H1 (cell line): Measurements from ENCODE around the gene ACSL4. TPM values are rescaled to one million over a fixed set of nuclear protein-coding genes. Genes with fewer than 3 reads are reported as not detected.

Experiments used
- CTCF ChIA-PET: fragments of 300-600 bp; sonication (Branson Sonifier 250); formaldehyde crosslinking; loops from one replicate; lab custom pipeline; 2021; ENCODE audit not compliant: partially characterized antibody; lab: Charles Lee
- POLR2A ChIA-PET: fragments of 300-600 bp; sonication (Branson Sonifier 250); formaldehyde crosslinking; loops from one replicate; lab custom pipeline; 2021; ENCODE audit warnings: inconsistent platforms; ENCODE audit not compliant: partially characterized antibody; lab: Charles Lee
- DNase-seq, 2 experiments: peaks; one replicate each; pipeline versions ENCODE4 v3.0.0 to v3.0.0-alpha.2; 2010 to 2022; ENCODE audit warnings: low spot score in 2 of 2, low read depth in 1 of 2, mixed read lengths in 1 of 2
- FAIRE-seq: peaks from 2 replicates; lab custom pipeline; 2011; peaks lifted over from hg19 to GRCh38; lab: Jason Lieb, UNC
- H2AFZ ChIP-seq: 2 replicates; pipeline ENCODE4 v1.8.1; 2012; ENCODE audit warnings: low read length, inconsistent platforms
- H2AK5ac ChIP-seq: 2 replicates; pipeline ENCODE4 v1.6.1; 2013; ENCODE audit warnings: low read depth, low read length
- H2BK120ac ChIP-seq: replicated peaks from 2 replicates; pipeline ENCODE3; 2013; ENCODE audit warnings: low read depth, low read length, inconsistent platforms
- H2BK12ac ChIP-seq: 2 replicates; pipeline ENCODE4 v1.6.1; 2013; ENCODE audit warnings: low read depth, low read length
- H2BK15ac ChIP-seq: 2 replicates; pipeline ENCODE4 v1.6.1; 2013; ENCODE audit warnings: low read length
- H2BK20ac ChIP-seq: 2 replicates; pipeline ENCODE4 v1.6.1; 2013; ENCODE audit warnings: low read length
- H2BK5ac ChIP-seq: 2 replicates; pipeline ENCODE4 v1.6.1; 2013; ENCODE audit warnings: low read depth, low read length
- H3K14ac ChIP-seq: 2 replicates; pipeline ENCODE4 v1.6.1; 2013; ENCODE audit warnings: inconsistent platforms; ENCODE audit not compliant: insufficient read length
- H3K18ac ChIP-seq: 2 replicates; pipeline ENCODE4 v1.6.1; 2013; ENCODE audit warnings: low read length; ENCODE audit errors: extremely low read depth
- H3K23ac ChIP-seq: 2 replicates; pipeline ENCODE4 v1.6.1; 2013; ENCODE audit warnings: inconsistent platforms; ENCODE audit not compliant: insufficient read length
- H3K23me2 ChIP-seq: 2 replicates; pipeline ENCODE4 v1.6.1; 2013; ENCODE audit warnings: low read depth, low read length
- H3K27ac ChIP-seq: 2 replicates; pipeline ENCODE4 v1.6.1; 2011; ENCODE audit warnings: low read depth, low read length, inconsistent platforms
- H3K27me3 ChIP-seq, 4 experiments: replicated peaks in 1 of 4; 1 replicate in 1 of 4; 2 replicates in 3 of 4; pipeline versions ENCODE4 v1.6.1 to v1.8.1; 2011 to 2013; ENCODE audit warnings: low read length in 3 of 4, mild to moderate bottlenecking in 3 of 4, inconsistent platforms in 2 of 4, mixed read lengths in 2 of 4, moderate library complexity in 1 of 4; ENCODE audit not compliant: control insufficient read depth in 3 of 4, insufficient read depth in 3 of 4; ENCODE audit errors: extremely low read depth in 1 of 4
- H3K36me3 ChIP-seq, 4 experiments: 2 replicates each; pipeline versions ENCODE4 v1.6.1 to v1.8.1; 2011 to 2013; ENCODE audit warnings: mild to moderate bottlenecking in 4 of 4, low read length in 3 of 4, moderate library complexity in 2 of 4, control low read depth in 1 of 4, inconsistent platforms in 1 of 4; ENCODE audit not compliant: insufficient read depth in 4 of 4, control insufficient read depth in 2 of 4
- H3K4ac ChIP-seq: replicated peaks from 2 replicates; pipeline ENCODE3; 2013; ENCODE audit warnings: low read length, low read depth, mixed read lengths, inconsistent platforms; ENCODE audit not compliant: insufficient read length
- H3K4me1 ChIP-seq, 4 experiments: replicated peaks in 1 of 4; 1 replicate in 1 of 4; 2 replicates in 3 of 4; pipeline versions ENCODE4 v1.6.1 to v1.8.1; 2011 to 2013; ENCODE audit warnings: low read length in 3 of 4, inconsistent platforms in 2 of 4, mixed read lengths in 1 of 4; ENCODE audit not compliant: insufficient read depth in 4 of 4, control insufficient read depth in 3 of 4
- H3K4me2 ChIP-seq, 2 experiments: 2 replicates each; pipeline versions ENCODE4 v1.6.1 to v1.8.1; 2011 to 2013; ENCODE audit warnings: low read depth in 2 of 2, low read length in 2 of 2, control low read depth in 1 of 2, inconsistent platforms in 1 of 2, mild to moderate bottlenecking in 1 of 2; ENCODE audit not compliant: insufficient read depth in 1 of 2
- H3K4me3 ChIP-seq, 4 experiments: fragments of 200-600, 300-600 bp in 1 of 4; sonication (generic), shearing (Covaris generic), sonication (Bioruptor Twin) in 1 of 4; 2 replicates each; pipeline versions ENCODE4 v1.5.1 to v1.8.1; 2011 to 2016; ENCODE audit warnings: low read length in 4 of 4, low read depth in 3 of 4, control low read depth in 2 of 4, inconsistent platforms in 2 of 4, mild to moderate bottlenecking in 2 of 4, mixed read lengths in 1 of 4, moderate library complexity in 1 of 4; ENCODE audit not compliant: insufficient read depth in 2 of 4; ENCODE audit errors: extremely low read depth in 1 of 4
- H3K56ac ChIP-seq: replicated peaks from 2 replicates; pipeline ENCODE3; 2013; ENCODE audit warnings: low read depth, mild to moderate bottlenecking, mixed read lengths, low read length, inconsistent platforms; ENCODE audit not compliant: insufficient read length
- H3K79me1 ChIP-seq: 2 replicates; pipeline ENCODE4 v1.6.1; 2013; ENCODE audit warnings: low read depth, low read length, control low read depth
- H3K79me2 ChIP-seq, 2 experiments: 2 replicates each; pipeline versions ENCODE4 v1.6.1 to v1.8.1; 2012 to 2013; ENCODE audit warnings: low read length in 2 of 2, mild to moderate bottlenecking in 2 of 2, inconsistent platforms in 1 of 2; ENCODE audit not compliant: insufficient read depth in 2 of 2, control insufficient read depth in 1 of 2
- H3K9ac ChIP-seq, 4 experiments: replicated peaks in 1 of 4; 1 replicate in 1 of 4; 2 replicates in 3 of 4; pipeline versions ENCODE4 v1.6.1 to v1.8.1; 2011 to 2013; ENCODE audit warnings: low read depth in 3 of 4, low read length in 3 of 4, control low read depth in 2 of 4, mild to moderate bottlenecking in 2 of 4, moderate library complexity in 2 of 4, inconsistent platforms in 1 of 4; ENCODE audit errors: extremely low read depth in 1 of 4
- H3K9me3 ChIP-seq, 2 experiments: 2 replicates each; pipeline versions ENCODE4 v1.6.1 to v1.8.1; 2012 to 2013; ENCODE audit warnings: mild to moderate bottlenecking in 2 of 2, moderate library complexity in 2 of 2, control low read depth in 1 of 2, inconsistent platforms in 1 of 2, low read depth in 1 of 2, low read length in 1 of 2, mixed read lengths in 1 of 2; ENCODE audit not compliant: insufficient read depth in 2 of 2
- H4K20me1 ChIP-seq, 2 experiments: replicated peaks in 1 of 2; 2 replicates each; pipeline versions ENCODE3 to v1.8.1; 2011 to 2013; ENCODE audit warnings: inconsistent platforms in 2 of 2, low read length in 2 of 2, mild to moderate bottlenecking in 1 of 2; ENCODE audit not compliant: insufficient read depth in 2 of 2, control insufficient read depth in 1 of 2
- H4K5ac ChIP-seq: 2 replicates; pipeline ENCODE4 v1.6.1; 2013; ENCODE audit warnings: low read length, low read depth, mixed read lengths, inconsistent platforms; ENCODE audit not compliant: insufficient read length
- H4K8ac ChIP-seq: 2 replicates; pipeline ENCODE4 v1.8.0; 2013; ENCODE audit warnings: mild to moderate bottlenecking, moderate library complexity, low read length, inconsistent platforms; ENCODE audit not compliant: insufficient read depth; ENCODE audit errors: extremely low read depth
- H4K91ac ChIP-seq: replicated peaks from 2 replicates; pipeline ENCODE3; 2013; ENCODE audit warnings: low read length, mixed read lengths, inconsistent platforms; ENCODE audit not compliant: insufficient read length
- RBBP5 ChIP-seq: IDR thresholded peaks from 2 replicates; pipeline ENCODE4 v1.7.1; 2012; ENCODE audit warnings: low read depth, mild to moderate bottlenecking, inconsistent platforms, low read length, moderate library complexity, borderline replicate concordance
- WGBS, 2 experiments: shearing (Covaris generic) in 1 of 2; methylation state at CpG; one replicate each; pipeline versions ENCODE4 v1.1.6 to v1.1.7; 2013 to 2015; ENCODE audit warnings: low lambda C conversion rate in 2 of 2, mixed read lengths in 2 of 2, inconsistent platforms in 1 of 2, low coverage in 1 of 2, missing lambda C conversion rate in 1 of 2; ENCODE audit not compliant: insufficient replicate concordance in 2 of 2, insufficient coverage in 1 of 2, insufficient read length in 1 of 2; ENCODE audit errors: extremely low coverage in 1 of 2, missing lambda C conversion rate in 1 of 2; 5-methylcytosine and 5-hydroxymethylcytosine counted together
- polyA plus RNA-seq, 7 experiments: library from polyadenylated mRNA; depleted of rRNA in 3 of 7; stranded (reverse) in 5 of 7; unstranded in 2 of 7; fragments of >200 nt in 5 of 7; fragments of 200-250 nt in 2 of 7; gene quantifications; 1 replicate in 5 of 7; 2 replicates in 1 of 7; 4 replicates in 1 of 7; pipeline versions ENCODE4 v1.2.1 to v1.2.3, GENCODE V29; 2011 to 2013; ENCODE audit warnings: missing spikeins in 2 of 7, mixed read lengths in 2 of 7
- total RNA-seq: library from RNA; stranded (reverse); fragmentation: NEBNext Ultra II Directional; extraction: Animal tissue kit (Norgen Biotek cat#: 25700); gene quantifications from 2 replicates; pipeline ENCODE4 v1.2.1, GENCODE V29; 2021

The ACSL4 gene
- total and polyA plus RNA-seq, 2 of the 8 experiments (the other 6 are each of a cell fraction or from before 2014, with no cell fraction given): 11.3 to 47.0 TPM

DNA sequence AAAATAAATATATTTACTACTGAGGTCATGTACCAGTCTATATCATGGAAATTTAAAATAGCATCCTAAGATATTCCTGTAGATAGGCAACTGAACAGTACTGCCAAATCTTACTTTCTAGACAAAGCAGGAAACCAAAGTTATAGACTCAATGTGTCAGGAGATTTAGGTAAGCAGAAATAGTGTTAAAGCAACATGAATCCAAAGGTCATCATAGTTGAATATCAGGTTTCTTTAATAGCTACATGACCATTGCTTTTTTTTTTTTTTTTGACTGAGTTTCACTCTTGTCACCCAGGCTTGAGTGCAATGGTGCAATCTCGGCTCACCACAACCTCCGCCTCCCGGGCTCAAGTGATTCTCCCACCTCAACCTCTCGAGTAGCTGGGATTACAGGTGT, 20.2 kb upstream of the ACSL4 start:
- H3K56ac ChIP-seq: no peak overlapping the region
- H3K27me3 ChIP-seq: no peaks in the 10 kb centered on the region
- no peaks in the 10 kb centered on the region for H3K23me2 ChIP-seq
- no peaks in the 10 kb centered on the region for H3K36me3 ChIP-seq
- no peak overlapping the region for H3K14ac ChIP-seq
- H3K27ac ChIP-seq: no peak overlapping the region
- no peak overlapping the region for H3K23ac ChIP-seq
- no peak overlapping the region for H2BK5ac ChIP-seq
- H3K79me2 ChIP-seq: no peaks in the 10 kb centered on the region
- no peak for FAIRE-seq
- H2BK20ac ChIP-seq: no peak overlapping the region
- no peak overlapping the region for H2BK15ac ChIP-seq
- H2AFZ ChIP-seq: no peak overlapping the region
- DNase-seq: no peak
- no peak for TF ChIP-seq RBBP5
- 100% methylated on average over 3 of the region's 4 CpGs; no CpG with 5 or more reads in 1 of the 2 experiments for WGBS, 2 experiments
- no peak overlapping the region for H2AK5ac ChIP-seq
- H3K9me3 ChIP-seq: no peaks in the 10 kb centered on the region
- H3K4me2 ChIP-seq: no peak overlapping the region
- ChIA-PET POLR2A (no interaction called here), CTCF (no interaction called here)
- H2BK120ac ChIP-seq: no peak overlapping the region
- H4K8ac ChIP-seq: no peak overlapping the region
- H3K18ac ChIP-seq: no peak overlapping the region
- no peak overlapping the region for H4K5ac ChIP-seq
- no peaks in the 10 kb centered on the region for H4K20me1 ChIP-seq
- no peak overlapping the region for H3K4ac ChIP-seq
- no peaks in the 10 kb centered on the region for H3K4me1 ChIP-seq
- H3K4me3 ChIP-seq: no peak overlapping the region
- H4K91ac ChIP-seq: no peak overlapping the region
- no peaks in the 10 kb centered on the region for H3K79me1 ChIP-seq
- no peak overlapping the region for H3K9ac ChIP-seq
- no peak overlapping the region for H2BK12ac ChIP-seq
